ENCODE measurements around the gene ADD1.

Gene ADD1

GRCh38 chr4:2886161-2886560 lies 42.5 kb downstream of the ADD1 start:
- no peak for DNase-seq (ENCODE audit: extremely low read depth, low read depth)
- TF ChIP-seq CTCF (IDR thresholded peaks at IDR 0.05; ENCODE audit: low read depth, low read length): no peak

DNA sequence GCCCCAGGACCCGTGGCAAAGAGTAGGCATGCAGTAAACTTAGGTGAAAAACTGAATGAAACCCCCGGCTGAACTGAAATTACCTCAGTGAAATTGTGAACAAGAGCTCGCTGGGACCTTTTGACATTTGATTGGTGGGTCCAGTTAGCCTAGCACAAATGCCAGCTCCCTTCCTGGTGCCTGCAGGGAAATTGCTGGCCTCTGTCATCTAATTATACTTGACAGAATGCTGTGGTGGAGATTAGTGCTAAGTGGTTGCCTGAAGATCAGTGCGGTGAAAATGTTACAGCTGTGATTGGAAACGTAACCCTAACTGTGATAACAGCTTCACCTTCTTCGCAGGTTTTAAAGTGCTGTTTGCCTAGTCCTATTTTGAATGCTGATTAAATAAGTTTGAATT lies 43.0 kb downstream of the ADD1 start:
- DNase-seq (ENCODE audit: extremely low read depth, low read depth): no peak
- no peak for TF ChIP-seq CTCF (IDR thresholded peaks at IDR 0.05; ENCODE audit: low read depth, low read length)

GRCh38 chr4:2887343-2887742 lies 43.7 kb downstream of the ADD1 start:
- no peak for DNase-seq (ENCODE audit: extremely low read depth, low read depth)
- TF ChIP-seq CTCF (IDR thresholded peaks at IDR 0.05; ENCODE audit: low read depth, low read length): no peak

GRCh38 chr4:2888886-2889285 lies 45.2 kb downstream of the ADD1 start:
- no peak for DNase-seq (ENCODE audit: extremely low read depth, low read depth)
- no peak for TF ChIP-seq CTCF (IDR thresholded peaks at IDR 0.05; ENCODE audit: low read depth, low read length)

DNA sequence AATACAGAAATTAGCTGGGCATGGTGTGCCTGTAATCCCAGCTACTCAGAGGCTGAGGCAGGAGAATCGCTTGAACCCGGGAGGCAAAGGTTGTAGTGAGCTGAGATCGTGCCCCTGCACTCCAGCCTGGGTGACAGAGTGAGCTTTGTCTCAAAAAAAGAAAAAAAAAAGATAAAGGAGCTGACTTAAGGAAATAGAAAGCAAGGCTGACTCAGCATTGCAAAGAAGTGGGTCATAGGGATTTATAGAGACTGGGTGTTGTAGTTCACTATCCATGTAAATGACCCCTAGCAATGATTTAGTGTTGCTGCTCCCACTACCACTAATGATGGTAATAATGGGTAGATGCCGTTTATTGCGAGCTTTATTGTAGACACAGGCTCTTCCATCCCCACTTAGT lies 47.6 kb downstream of the ADD1 start:
- DNase-seq (ENCODE audit: extremely low read depth, low read depth): no peak

DNA sequence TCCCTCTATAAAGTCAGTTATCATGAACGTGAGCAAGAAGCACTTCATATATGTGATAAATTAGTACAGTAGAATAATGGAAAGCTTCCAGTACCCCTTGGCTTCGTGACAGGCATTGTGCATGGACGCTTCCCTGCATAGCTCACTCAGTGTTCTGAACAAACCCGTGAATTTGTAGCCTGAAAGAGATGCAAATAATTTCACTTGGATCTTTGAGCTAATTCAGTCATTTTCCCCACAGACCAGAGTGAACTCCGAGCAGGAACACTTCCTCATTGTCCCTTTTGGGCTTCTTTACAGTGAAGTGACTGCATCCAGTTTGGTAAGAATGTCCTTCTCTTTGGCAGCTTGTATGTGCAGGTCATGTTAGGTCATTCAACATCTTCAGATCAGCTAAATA lies 50.1 kb downstream of the ADD1 start:
- no peak for TF ChIP-seq CTCF (IDR thresholded peaks at IDR 0.05; ENCODE audit: low read depth, low read length)
- no peak for DNase-seq (ENCODE audit: extremely low read depth, low read depth)

More for the DNA sequence above, 47.6 kb downstream of the ADD1 start:
- no peak for TF ChIP-seq CTCF (IDR thresholded peaks at IDR 0.05; ENCODE audit: low read depth, low read length)

DNA sequence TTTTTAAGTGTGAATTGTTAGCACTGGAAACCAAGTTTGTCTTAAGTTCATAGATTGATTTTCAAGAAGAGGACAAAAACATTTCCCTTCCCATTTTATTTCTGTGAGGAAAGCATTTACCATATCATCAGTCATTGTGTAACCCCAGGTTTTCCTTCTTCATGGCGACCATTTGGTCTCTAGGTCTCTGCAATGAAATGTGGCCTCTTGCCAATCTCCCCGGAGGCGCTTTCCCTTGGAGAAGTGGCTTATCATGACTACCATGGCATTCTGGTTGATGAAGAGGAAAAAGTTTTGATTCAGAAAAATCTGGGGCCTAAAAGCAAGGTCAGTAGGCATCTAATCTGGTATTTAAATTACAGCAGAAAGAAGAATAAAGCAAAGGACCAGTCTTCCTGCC lies 54.4 kb downstream of the ADD1 start:
- TF ChIP-seq CTCF (IDR thresholded peaks at IDR 0.05; ENCODE audit: low read depth, low read length): no peak
- DNase-seq (ENCODE audit: extremely low read depth, low read depth): no peak

All from AG09319 (cell line).